Large intestine (tissue), 3 donors: ENCODE results near the gene CCDC51. TPM values are rescaled to one million over a fixed set of nuclear protein-coding genes. Genes with fewer than 3 reads are reported as not detected.
"Not testable (repeated sequence)": the region's sequence is repeated elsewhere in the genome, so short reads cannot be mapped to it uniquely, and the experiment has no call there.

Source experiments
- DNase-seq, 2 donors: peaks; one replicate each; pipeline versions ENCODE4 v3.0.0 to v3.0.0-alpha.2; 2013
- H3K27ac ChIP-seq: one replicate; pipeline ENCODE4 v1.5.1; 2013; ENCODE audit warnings: low read length
- H3K27me3 ChIP-seq: 2 replicates; pipeline ENCODE4 v1.6.1; 2013; ENCODE audit warnings: low read length; ENCODE audit not compliant: control insufficient read depth, insufficient read depth
- H3K36me3 ChIP-seq: 2 replicates; pipeline ENCODE4 v1.6.1; 2013; ENCODE audit warnings: low read length; ENCODE audit not compliant: control insufficient read depth, insufficient read depth
- H3K4me1 ChIP-seq: one replicate; pipeline ENCODE4 v1.6.1; 2013; ENCODE audit warnings: low read length; ENCODE audit not compliant: control insufficient read depth, insufficient read depth
- H3K4me3 ChIP-seq: one replicate; pipeline ENCODE4 v1.5.1; 2013; ENCODE audit warnings: low read length
- H3K9me3 ChIP-seq: one replicate; pipeline ENCODE4 v1.6.1; 2013; ENCODE audit warnings: mild to moderate bottlenecking, low read depth, low read length, moderate library complexity; ENCODE audit not compliant: control insufficient read depth
- WGBS: methylation state at CpG from one replicate; pipeline ENCODE4 v1.1.5; 2013; ENCODE audit warnings: low lambda C conversion rate; ENCODE audit not compliant: insufficient coverage; 5-methylcytosine and 5-hydroxymethylcytosine counted together
- polyA plus RNA-seq: library from polyadenylated mRNA; unstranded; fragments of 120-200 nt; gene quantifications from one replicate; pipeline ENCODE4 v1.2.1, GENCODE V29; 2013

CCDC51 gene
- polyA plus RNA-seq, 1 donor = 19.0 TPM

DNA sequence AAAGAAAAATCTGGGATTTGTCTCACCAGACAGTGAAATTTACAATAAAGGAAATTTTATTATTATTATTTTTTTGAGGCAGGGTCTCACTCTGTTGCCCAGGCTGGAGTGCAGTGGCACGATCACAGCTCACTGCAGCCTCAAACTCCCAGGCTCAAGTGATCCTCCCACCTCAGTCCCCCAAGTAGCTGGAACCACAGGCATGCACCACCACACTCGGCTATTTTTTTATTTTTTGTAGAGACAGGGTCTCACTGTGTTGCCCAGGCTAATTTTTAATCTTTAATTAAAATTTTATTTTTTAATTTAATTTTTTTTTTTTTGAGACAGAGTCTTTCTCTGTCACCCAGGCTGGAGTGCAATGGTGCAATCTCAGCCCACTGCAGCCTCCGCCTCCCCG is 34.1 kb upstream of the CCDC51 start:
- H3K27me3 ChIP-seq, H3K4me3 ChIP-seq, H3K9me3 ChIP-seq, DNase-seq: not testable (repeated sequence)
- Histone ChIP-seq H3K4me1 (peaks cover 45% of the 10 kb centered on the region), H3K27ac (peak overlapping the region; percentile 95), H3K36me3 (peaks cover 19% of the 10 kb centered on the region)
- no CpG with 5 or more reads among the region's 4 CpGs for WGBS

- Histone ChIP-seq H3K4me3 (no peak overlapping the region), H3K4me1 (peaks cover 47% of the 10 kb centered on the region), H3K27me3 (no peaks in the 10 kb centered on the region), H3K27ac (peak overlapping the region; percentile 95), H3K9me3 (no peaks in the 10 kb centered on the region), H3K36me3 (peaks cover 21% of the 10 kb centered on the region)
- 100% methylated on average over 1 of the region's 5 CpGs for WGBS
- DNase-seq = no peak
These were observed 33.7 kb upstream of the CCDC51 start for GRCh38 chr3:48473617-48473952.

GRCh38 chr3:48472923-48473616 is 33.2 kb upstream of the CCDC51 start:
- WGBS = no CpG with 5 or more reads among the region's 17 CpGs
- peak overlapping the region; percentile 95 for H3K27ac ChIP-seq
- H3K4me1 ChIP-seq = peaks cover 53% of the 10 kb centered on the region
- DNase-seq = peak; percentile 95 to 99
- H3K9me3 ChIP-seq = no peaks in the 10 kb centered on the region
- H3K4me3 ChIP-seq = peak overlapping the region; percentile 69
- peaks cover 26% of the 10 kb centered on the region for H3K36me3 ChIP-seq
- H3K27me3 ChIP-seq = no peaks in the 10 kb centered on the region

GRCh38 chr3:48472673-48472922 is 32.7 kb upstream of the CCDC51 start:
- no peaks in the 10 kb centered on the region for H3K9me3 ChIP-seq
- peaks cover 55% of the 10 kb centered on the region for H3K4me1 ChIP-seq
- peaks cover 30% of the 10 kb centered on the region for H3K36me3 ChIP-seq
- no CpG with 5 or more reads among the region's 5 CpGs for WGBS
- DNase-seq = no peak
- H3K27me3 ChIP-seq = no peaks in the 10 kb centered on the region
- H3K27ac ChIP-seq = peak overlapping the region; percentile 95
- H3K4me3 ChIP-seq = peak overlapping the region; percentile 69

DNA sequence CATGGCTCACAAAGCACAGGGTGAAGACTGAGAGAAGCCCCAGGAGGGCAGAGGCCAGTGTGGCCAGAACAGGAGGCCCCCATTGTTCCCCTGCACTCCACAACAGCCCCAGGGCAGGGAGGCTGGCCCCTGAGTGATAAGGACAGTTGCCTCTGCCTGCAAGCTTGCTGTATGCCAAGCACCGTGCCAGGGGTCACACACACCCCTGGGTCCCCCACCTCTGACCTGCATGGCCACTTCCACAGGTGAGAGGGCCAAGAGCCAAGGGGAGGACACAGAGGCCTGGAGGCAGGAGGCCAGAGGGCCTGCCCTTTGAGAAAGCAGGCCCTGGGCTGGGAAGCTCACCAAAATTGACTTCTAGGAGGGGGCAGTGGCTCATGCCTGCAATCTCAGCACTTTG is 30.4 kb upstream of the CCDC51 start:
- Histone ChIP-seq H3K9me3 (no peaks in the 10 kb centered on the region), H3K36me3 (peaks cover 40% of the 10 kb centered on the region), H3K27me3 (no peaks in the 10 kb centered on the region), H3K4me3 (no peak overlapping the region), H3K27ac (peak overlapping the region; percentile 34), H3K4me1 (peaks cover 78% of the 10 kb centered on the region)
- peak in 1 of 2 donors; percentile 42 for DNase-seq
- no CpG with 5 or more reads among the region's 1 CpG for WGBS

- Histone ChIP-seq H3K4me3 (no peak overlapping the region), H3K4me1 (peaks cover 76% of the 10 kb centered on the region), H3K36me3 (peaks cover 43% of the 10 kb centered on the region), H3K27me3 (no peaks in the 10 kb centered on the region), H3K9me3 (no peaks in the 10 kb centered on the region), H3K27ac (peak overlapping the region; percentile 34)
- no CpG with 5 or more reads among the region's 29 CpGs for WGBS
- no peak for DNase-seq
These were observed 29.4 kb upstream of the CCDC51 start for GRCh38 chr3:48469046-48469915.

DNA sequence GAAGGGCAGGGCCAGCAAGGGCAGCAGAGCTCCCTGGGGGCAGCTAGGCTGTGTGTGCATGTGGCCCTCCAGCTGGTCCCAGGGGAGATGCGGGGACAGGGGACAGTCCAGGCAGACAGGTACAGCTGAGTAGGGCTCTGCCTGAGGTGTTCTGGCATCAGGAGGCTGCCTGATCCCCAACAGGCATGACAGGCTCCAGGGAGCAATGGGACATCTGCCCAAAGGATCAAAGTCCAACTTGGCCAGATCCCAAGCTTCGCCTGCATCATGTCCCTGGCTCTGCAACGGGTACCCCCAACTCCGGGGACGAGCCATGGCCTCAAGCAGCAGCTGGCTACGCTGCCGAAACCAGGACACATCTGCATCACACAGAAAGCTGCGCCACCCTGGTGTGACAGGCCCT is 28.4 kb upstream of the CCDC51 start:
- no peak overlapping the region for H3K4me3 ChIP-seq
- no CpG with 5 or more reads among the region's 8 CpGs for WGBS
- peak; percentile 30 to 62 for DNase-seq
- peak overlapping the region; percentile 18 for H3K27ac ChIP-seq
- H3K27me3 ChIP-seq = no peaks in the 10 kb centered on the region
- peaks cover 43% of the 10 kb centered on the region for H3K36me3 ChIP-seq
- H3K9me3 ChIP-seq = no peaks in the 10 kb centered on the region
- H3K4me1 ChIP-seq = peaks cover 66% of the 10 kb centered on the region

DNA sequence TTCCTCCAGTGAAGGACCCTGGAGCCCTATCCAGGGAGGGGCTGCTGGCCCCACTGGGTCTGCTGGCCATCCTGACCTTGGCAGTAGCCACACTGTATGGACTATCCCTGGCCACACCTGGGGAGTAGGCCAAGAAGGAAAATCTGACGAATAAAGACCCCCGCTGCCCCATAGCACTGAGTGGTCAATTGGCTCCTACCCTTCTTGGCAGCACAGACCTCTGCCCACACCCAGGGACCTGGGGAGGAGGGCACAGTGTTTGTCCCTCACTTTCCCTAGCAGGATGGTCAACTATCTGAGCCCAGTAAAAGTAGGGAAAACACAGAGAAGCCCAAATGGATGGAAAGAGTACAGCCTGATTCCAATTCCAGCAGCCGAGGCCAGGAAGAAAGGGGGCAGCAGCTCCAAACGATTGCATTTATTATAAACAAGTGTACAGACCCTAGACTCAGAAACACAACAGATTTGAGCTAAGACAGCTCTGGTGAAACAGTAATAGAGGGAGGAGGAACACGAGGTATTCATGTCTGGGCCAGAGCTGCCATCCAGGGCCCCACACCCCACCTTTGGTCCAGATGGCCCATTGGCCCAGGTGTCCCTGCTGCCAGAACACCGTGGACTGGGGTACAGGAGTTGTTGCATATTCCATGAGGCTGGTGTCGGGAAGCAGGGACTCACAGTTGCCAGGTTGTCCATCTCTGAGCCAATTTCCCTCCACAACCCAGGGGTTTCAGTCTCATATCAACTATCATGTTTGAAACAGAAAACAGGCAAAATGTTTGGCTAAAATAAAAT is 27.8 kb upstream of the CCDC51 start:
- Histone ChIP-seq H3K27ac (peak overlapping the region; percentile 99), H3K9me3 (no peaks in the 10 kb centered on the region), H3K4me3 (no peak overlapping the region), H3K36me3 (peaks cover 45% of the 10 kb centered on the region), H3K4me1 (peaks cover 64% of the 10 kb centered on the region), H3K27me3 (no peaks in the 10 kb centered on the region)
- no peak for DNase-seq
- WGBS = no CpG with 5 or more reads among the region's 7 CpGs

- Histone ChIP-seq H3K36me3 (peaks cover 45% of the 10 kb centered on the region), H3K27me3 (no peaks in the 10 kb centered on the region), H3K27ac (peak overlapping the region; percentile 99), H3K9me3 (no peaks in the 10 kb centered on the region), H3K4me1 (peaks cover 64% of the 10 kb centered on the region), H3K4me3 (no peak overlapping the region)
- no CpG with 5 or more reads among the region's 9 CpGs for WGBS
- no peak for DNase-seq
These were observed 27.2 kb upstream of the CCDC51 start for GRCh38 chr3:48467110-48467454.

DNA sequence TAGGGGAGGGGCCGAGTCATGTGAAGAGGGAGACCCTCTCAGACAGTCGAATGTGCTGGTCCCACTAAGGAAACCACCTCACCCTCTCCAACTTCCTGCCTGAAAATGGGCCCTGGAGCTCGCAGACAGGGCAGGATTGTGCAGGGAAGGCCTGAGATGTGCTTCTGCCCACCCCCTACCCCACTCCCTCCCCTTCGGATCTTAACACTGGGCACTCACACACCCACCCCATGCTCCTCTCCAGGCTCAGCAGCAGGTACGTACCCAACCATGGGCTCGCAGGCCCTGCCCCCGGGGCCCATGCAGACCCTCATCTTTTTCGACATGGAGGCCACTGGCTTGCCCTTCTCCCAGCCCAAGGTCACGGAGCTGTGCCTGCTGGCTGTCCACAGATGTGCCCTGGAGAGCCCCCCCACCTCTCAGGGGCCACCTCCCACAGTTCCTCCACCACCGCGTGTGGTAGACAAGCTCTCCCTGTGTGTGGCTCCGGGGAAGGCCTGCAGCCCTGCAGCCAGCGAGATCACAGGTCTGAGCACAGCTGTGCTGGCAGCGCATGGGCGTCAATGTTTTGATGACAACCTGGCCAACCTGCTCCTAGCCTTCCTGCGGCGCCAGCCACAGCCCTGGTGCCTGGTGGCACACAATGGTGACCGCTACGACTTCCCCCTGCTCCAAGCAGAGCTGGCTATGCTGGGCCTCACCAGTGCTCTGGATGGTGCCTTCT is 26.6 kb upstream of the CCDC51 start:
- no CpG with 5 or more reads among the region's 19 CpGs for WGBS
- Histone ChIP-seq H3K36me3 (peaks cover 45% of the 10 kb centered on the region), H3K27me3 (no peaks in the 10 kb centered on the region), H3K4me3 (peak overlapping the region; percentile 45), H3K27ac (peak overlapping the region; percentile 99), H3K4me1 (peaks cover 59% of the 10 kb centered on the region), H3K9me3 (no peaks in the 10 kb centered on the region)
- DNase-seq = no peak
